AG10803 (cell line): Measurements from ENCODE around the gene TREML4.

ENCODE experiments used
- DNase-seq: peaks from one replicate; pipeline ENCODE4 v3.0.0; 2010; ENCODE audit warnings: low read depth
- H3K4me3 ChIP-seq: 2 replicates; pipeline ENCODE4 v1.5.1; 2011; ENCODE audit warnings: mild to moderate bottlenecking, low read length, control low read depth
- TF ChIP-seq, protein P1 (sequence below): conservative IDR thresholded peaks from 2 replicates; pipeline ENCODE4 v1.5.1; 2011; ENCODE audit warnings: mild to moderate bottlenecking, low read length, control low read depth, inconsistent platforms

The TREML4 gene, protein sequence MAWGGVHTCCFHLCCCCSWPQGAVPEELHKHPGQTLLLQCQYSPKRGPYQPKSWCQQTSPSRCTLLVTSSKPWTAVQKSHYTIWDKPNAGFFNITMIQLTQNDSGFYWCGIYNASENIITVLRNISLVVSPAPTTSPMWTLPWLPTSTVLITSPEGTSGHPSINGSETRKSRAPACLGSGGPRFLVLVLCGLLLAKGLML

DNA sequence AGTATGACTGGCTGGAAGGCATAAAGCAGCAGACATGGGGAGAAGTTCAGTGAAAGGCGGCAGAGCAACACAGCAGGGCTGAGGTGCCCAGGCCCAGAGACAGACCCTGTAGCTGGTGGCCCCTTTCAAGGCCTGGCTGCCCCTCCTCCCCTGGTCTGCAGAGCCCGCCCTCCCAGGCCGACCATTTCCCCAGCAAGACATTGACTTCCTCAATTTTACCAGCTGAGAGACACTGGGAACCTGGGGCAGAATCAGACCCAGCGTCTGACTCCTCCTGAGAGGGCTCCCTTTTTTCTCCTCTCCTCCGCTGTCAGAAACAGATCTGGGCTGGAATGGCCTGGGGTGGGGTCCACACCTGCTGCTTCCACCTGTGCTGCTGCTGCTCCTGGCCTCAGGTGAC lies at the start of gene TREML4:
Gene TREML4, plus strand, starts transcription at position 254 of the 400 bp plus-strand sequence. Its CDS starts 79 bp downstream, at position 333.
- DNase-seq, result no peak
- H3K4me3 ChIP-seq, result no peak within 1 kb of the TSS
- TF ChIP-seq, protein P1, sequence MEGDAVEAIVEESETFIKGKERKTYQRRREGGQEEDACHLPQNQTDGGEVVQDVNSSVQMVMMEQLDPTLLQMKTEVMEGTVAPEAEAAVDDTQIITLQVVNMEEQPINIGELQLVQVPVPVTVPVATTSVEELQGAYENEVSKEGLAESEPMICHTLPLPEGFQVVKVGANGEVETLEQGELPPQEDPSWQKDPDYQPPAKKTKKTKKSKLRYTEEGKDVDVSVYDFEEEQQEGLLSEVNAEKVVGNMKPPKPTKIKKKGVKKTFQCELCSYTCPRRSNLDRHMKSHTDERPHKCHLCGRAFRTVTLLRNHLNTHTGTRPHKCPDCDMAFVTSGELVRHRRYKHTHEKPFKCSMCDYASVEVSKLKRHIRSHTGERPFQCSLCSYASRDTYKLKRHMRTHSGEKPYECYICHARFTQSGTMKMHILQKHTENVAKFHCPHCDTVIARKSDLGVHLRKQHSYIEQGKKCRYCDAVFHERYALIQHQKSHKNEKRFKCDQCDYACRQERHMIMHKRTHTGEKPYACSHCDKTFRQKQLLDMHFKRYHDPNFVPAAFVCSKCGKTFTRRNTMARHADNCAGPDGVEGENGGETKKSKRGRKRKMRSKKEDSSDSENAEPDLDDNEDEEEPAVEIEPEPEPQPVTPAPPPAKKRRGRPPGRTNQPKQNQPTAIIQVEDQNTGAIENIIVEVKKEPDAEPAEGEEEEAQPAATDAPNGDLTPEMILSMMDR, result no peak

DNA sequence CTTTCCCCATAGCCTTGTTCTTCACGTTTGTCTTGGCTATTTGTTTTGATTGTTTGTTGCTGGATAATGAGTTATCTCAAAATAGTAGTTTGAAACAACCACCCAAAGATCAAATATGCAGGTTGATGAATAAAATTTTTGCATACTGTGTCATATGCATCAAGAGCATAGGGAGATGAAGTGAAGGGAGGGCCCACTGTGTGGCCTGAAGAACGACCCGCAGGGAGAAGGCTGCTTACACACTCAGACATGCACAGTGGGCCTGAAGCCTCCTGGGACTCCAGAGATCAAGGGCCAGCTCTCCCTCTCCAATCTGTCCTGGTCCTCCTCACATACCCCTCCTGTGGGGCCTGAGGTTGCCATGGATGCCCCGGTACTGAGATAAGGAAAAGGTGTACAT lies 49.0 kb upstream of the TREML4 start:
- no peak overlapping the region for H3K4me3 ChIP-seq
- TF ChIP-seq, protein P1, result no peak
- DNase-seq, result no peak

- TF ChIP-seq, protein P1, result no peak
- no peak for DNase-seq
Measured at GRCh38 chr6:41181566-41181965, 46.6 kb upstream of the TREML4 start.

GRCh38 chr6:41182069-41183034 lies 45.8 kb upstream of the TREML4 start:
- no peak overlapping the region for H3K4me3 ChIP-seq
- DNase-seq, result peak; percentile 60
- TF ChIP-seq, protein P1, result peak; percentile 69

More at GRCh38 chr6:41181566-41181965, 46.6 kb upstream of the TREML4 start:
- no peak overlapping the region for H3K4me3 ChIP-seq

GRCh38 chr6:41184761-41185160 lies 43.4 kb upstream of the TREML4 start:
- TF ChIP-seq, protein P1, result no peak
- DNase-seq, result no peak
- H3K4me3 ChIP-seq, result no peak overlapping the region

- DNase-seq, result no peak
- H3K4me3 ChIP-seq, result no peak overlapping the region
- TF ChIP-seq, protein P1, result no peak
Measured at GRCh38 chr6:41186031-41186562, 42.1 kb upstream of the TREML4 start.
